HG02798 (cell line): ENCODE measurements around the gene HTR3B.
"Not testable (repeated sequence)": the region's sequence is repeated elsewhere in the genome, so short reads cannot be mapped to it uniquely, and the experiment has no call there.

ENCODE experiments used
- ATAC-seq: cut with Tn5 transposase; IDR thresholded peaks from one replicate; pipeline ENCODE4 v1.9.1; 2021; ENCODE audit warnings: mild to moderate bottlenecking; ENCODE audit not compliant: unreplicated experiment, poor library complexity

The HTR3B gene, protein sequence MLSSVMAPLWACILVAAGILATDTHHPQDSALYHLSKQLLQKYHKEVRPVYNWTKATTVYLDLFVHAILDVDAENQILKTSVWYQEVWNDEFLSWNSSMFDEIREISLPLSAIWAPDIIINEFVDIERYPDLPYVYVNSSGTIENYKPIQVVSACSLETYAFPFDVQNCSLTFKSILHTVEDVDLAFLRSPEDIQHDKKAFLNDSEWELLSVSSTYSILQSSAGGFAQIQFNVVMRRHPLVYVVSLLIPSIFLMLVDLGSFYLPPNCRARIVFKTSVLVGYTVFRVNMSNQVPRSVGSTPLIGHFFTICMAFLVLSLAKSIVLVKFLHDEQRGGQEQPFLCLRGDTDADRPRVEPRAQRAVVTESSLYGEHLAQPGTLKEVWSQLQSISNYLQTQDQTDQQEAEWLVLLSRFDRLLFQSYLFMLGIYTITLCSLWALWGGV

GRCh38 chr11:113904379-113905101, at the start of gene HTR3B:
TSS of gene HTR3B (plus strand) at chr11:113904796. CDS start at chr11:113904934, 138 bp downstream.
- ATAC-seq = no peak

GRCh38 chr11:113855803-113856202, 48.8 kb upstream of the HTR3B start:
- no peak for ATAC-seq

- no peak for ATAC-seq
These were observed 47.4 kb upstream of the HTR3B start for GRCh38 chr11:113856966-113857759.

GRCh38 chr11:113859665-113860064, 44.9 kb upstream of the HTR3B start:
- no peak for ATAC-seq

DNA sequence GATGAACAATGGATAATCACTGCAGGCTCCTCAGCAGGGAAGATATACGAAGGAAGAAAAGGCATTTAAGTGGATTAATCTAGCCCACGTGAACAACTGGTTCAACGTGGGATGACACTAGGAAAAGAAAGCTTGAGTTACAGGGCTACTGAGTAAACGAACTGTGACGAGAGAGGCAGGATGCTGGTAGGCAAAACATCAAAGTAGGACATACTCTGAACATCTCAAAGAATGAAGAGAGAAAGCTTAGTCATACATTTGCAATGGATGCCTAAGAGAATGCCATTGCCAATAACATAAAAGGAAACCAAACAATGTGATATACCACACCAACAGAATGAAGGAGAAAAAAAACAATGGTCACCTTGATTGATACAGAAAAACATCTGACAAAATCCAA, 42.2 kb upstream of the HTR3B start:
- ATAC-seq = no peak

DNA sequence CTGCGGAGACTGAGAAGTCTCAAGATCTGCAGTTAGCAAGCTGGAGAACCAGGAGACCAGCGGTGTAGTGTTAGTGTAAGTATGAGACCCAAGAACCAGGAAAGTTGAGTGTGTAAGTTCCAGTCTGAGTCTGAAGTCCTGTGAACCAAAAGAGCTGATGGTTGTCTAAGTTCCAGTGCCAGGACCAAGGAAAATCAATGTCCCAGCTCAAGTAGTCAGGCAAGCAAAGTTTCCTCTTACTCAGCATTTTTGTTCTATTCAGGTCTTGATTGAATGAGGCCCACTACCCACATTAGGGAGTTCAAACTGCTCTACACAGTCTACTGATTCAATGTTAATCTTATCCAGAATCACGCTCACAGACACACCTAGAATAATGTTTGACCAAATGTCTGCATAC, 40.2 kb upstream of the HTR3B start:
- no peak for ATAC-seq

GRCh38 chr11:113865873-113866272, 38.7 kb upstream of the HTR3B start:
- no peak for ATAC-seq

GRCh38 chr11:113867843-113868503, 36.6 kb upstream of the HTR3B start:
- ATAC-seq = no peak

DNA sequence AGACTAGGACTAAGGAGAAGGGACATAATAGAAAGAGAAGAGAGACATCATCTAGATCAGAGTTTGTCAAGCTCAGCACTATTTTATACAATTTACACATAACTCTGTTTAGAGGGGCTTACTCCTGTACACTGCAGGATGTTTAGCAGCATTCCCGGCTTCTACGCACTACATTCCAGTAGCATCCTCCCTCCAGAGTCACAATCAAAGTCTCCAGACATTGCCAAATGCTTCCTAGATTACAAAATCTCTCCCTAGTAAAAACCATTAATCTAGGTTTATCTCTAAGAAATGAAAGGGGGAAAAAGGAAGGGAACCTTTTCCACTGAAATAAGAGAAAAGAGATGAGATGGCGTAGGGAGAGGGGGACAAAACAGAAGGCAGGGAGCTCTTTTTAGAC, 33.3 kb upstream of the HTR3B start:
- no peak for ATAC-seq

DNA sequence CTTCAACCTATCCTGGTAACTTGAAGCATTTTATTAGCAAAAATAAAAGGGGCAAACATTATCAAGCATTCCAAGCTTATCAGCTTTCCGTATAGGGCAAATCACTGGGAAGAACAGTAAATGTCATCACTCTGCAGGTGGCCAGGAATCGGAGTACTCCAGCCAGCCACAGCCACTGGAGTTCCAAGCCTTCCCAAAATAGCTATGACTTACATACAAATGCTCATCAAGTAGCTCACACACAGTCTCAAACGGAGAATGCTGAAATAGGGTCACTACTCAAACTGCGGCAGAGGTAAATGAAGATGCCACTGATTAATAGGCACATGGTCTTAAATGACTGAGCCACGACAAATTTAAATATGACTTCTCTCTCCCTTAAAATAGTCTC, 31.4 kb upstream of the HTR3B start:
- no peak for ATAC-seq

DNA sequence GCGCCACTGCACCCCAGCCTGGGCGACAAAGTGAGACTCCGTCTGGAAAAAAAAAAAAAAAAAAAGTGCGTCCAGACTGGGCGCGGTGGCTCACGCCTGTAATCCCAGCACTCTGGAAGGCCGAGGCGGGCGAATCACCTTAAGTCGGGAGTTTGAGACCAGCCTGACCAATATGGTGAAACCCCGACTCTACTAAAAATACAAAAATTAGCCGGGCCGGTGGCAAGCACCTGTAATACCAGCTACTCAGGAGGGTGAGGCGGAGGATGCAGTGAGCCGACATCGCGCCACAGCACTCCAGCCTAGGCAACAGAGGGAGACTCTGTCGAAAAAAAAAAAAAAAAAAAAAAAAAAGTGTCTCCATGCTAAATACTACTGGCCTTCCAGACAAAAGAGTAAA, 30.5 kb upstream of the HTR3B start:
- ATAC-seq = no peak

DNA sequence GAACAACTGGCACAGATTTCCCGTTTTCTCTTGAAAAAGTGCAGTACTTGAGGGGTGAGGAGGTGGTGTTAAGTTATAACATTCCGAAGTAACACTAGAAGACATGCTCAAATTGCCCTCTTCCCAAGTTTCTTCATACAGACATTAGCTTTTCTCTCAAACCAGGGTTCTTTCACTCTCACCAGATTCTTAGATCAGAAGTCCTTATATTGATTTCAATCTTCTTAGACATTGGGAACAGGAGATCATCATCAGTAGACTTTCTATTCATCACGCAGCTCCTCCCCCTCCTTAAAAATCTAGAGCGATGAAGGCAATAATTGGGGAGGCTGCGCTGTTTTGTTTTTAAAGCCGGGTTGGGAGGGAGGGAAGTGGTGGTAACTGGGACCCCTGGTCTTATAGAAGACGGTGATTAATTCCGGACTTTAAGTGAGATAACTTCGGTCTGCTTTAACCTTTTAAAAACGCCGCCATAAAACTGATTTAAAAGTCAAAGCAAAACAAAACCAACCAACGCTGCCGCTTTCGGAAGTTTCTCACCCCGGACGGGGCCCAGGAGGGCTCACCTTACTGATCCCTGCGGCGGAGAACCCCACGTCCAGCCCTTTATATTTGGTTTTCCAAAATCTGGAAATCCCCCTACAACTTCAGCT, 29.9 kb upstream of the HTR3B start:
- peak; percentile 35 for ATAC-seq

DNA sequence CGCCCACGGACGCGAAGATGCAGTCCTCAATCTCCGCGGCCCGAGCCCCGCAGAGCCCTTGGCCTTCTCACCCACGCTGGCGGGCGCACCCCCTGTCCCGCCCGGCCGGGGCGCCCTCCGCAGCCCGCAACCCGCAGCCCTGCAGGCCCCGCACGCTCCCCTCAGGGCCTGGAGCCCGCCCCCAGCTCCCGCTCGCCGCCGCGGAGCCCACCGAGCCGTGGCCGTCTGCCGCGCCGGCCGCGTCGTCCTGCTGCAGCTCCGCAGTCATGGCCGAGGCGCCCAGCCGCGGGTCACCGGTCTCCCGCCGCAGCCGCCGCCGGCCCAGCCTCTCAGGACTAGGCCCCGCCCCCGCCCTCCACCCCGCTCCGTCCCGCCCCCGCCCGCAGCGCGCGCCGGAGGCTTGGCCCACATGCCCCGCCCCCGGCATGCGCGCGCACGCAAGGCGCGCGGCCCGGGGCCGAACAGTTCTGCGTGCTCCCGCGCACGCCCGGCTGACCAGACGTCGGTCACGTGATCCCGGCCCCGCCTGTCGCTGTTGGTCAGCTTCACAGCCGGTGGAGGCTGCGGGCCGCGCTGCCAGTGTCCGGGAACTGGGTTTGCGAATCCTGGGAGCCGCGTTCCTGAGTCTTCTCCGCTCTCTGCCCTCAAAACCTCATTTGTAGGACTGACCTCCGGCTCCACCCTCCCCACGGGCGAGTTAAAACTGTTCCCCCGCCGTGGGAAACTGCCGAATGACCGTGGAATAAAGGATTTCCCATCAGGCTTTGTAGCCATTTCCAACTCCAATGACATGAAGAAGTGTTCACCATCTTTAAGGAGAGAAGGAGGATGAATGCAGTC, 29.1 kb upstream of the HTR3B start, which contains the start of gene USP28:
USP28 (minus strand) TSS at position 339 of the 840 bp plus-strand sequence; CDS start at position 268, 71 bp downstream.
- peak; percentile 92 for ATAC-seq

- no peak for ATAC-seq
These were observed 28.4 kb upstream of the HTR3B start for GRCh38 chr11:113876074-113876797.

DNA sequence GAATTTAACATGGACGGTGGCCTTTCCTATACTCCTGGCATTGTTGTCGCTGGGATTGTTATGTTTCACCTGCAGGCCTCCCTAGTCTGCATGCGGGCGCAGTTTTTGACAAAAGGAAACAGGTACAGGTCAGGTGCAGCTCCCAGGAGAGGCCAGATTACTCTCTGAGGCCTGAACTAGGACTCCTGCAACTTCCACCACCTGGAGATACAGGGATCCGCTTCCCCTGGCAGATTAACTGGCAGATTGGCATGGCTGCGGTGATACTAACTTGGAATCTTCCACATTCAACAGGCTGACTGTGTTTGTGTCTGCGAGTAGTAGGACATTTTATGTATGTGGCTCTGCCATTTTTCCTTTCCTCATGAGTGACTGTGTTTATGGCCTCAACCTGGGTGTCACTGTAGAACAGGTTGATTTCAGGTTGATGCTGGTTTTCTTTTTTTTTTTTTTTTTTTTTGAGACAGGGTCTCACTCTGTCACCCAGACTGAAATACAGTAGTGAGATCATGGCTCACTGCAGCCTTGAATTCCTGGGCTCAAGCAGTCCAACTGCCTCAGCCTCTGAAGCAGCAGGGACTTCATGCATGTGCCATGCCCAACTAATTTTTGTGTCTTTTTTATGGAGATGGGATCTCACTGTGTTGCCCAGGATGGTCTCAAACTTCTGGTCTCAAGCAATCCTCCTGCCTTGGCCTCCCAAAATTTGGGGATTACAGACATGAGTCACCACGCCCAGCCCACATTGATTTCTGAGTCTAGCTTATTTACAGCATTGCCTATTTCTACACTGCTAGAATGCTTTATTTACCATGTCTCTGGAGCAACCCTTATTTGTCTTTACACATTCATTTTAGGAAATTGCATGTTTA, 27.6 kb upstream of the HTR3B start:
- ATAC-seq = no peak

GRCh38 chr11:113877670-113878055, 26.9 kb upstream of the HTR3B start:
- ATAC-seq = no peak

DNA sequence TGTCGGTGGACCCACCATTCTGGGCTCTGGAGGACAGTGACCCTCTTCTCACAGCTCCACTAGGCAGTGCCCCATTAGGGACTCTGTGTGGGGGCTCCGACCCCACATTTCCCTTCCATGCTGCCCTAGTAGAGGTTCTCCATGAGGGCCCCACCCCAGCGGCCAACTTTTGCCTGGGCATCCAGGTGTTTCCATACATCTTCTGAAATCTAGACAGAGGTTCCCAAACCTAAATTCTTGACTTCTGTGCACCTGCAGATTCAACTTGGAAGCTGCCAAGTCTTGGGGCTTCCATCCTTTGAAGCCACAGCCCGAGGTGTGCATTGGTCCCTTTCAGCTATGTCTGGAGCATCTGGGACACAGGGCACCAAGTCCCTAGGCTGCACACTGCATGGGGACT, 25.1 kb upstream of the HTR3B start:
- not testable (repeated sequence) for ATAC-seq
